Kidney epithelial cell (primary cell): ENCODE measurements around the gene FRMPD1. TPM values are rescaled to one million over a fixed set of nuclear protein-coding genes. Genes with fewer than 3 reads are reported as not detected.
A peak's percentile ranks its signal among the peaks of the same experiment; 100 is the strongest.
"Not testable (repeated sequence)": the region's sequence is repeated elsewhere in the genome, so short reads cannot be mapped to it uniquely, and the experiment has no call there.

Experiments used
- DNase-seq: peaks from one replicate; pipeline ENCODE4 v3.0.0-alpha.2; 2010; ENCODE audit warnings: low read depth
- H3K27me3 ChIP-seq: 2 replicates; pipeline ENCODE4 v1.6.0; 2011; ENCODE audit warnings: low read length; ENCODE audit not compliant: control insufficient read depth, insufficient read depth
- H3K36me3 ChIP-seq: 2 replicates; pipeline ENCODE4 v1.5.1; 2011; ENCODE audit warnings: low read length; ENCODE audit not compliant: control insufficient read depth, insufficient read depth
- H3K4me3 ChIP-seq: 2 replicates; pipeline ENCODE4 v1.5.1; 2011; ENCODE audit warnings: low read depth, mild to moderate bottlenecking, control low read depth, low read length
- CTCF ChIP-seq: IDR thresholded peaks from 2 replicates; pipeline ENCODE4 v1.5.1; 2011; ENCODE audit warnings: mild to moderate bottlenecking, moderate library complexity, low read length, control low read depth, inconsistent platforms; ENCODE audit not compliant: insufficient read depth, poor library complexity, severe bottlenecking
- total RNA-seq: library from RNA; depleted of rRNA; stranded (reverse); fragments of >200 nt; gene quantifications from 2 replicates; pipeline ENCODE4 v1.2.3, GENCODE V29; 2015

The FRMPD1 gene
- 0.04 TPM in 1 of 2 replicates, not detected in the other for total RNA-seq

- Histone ChIP-seq H3K4me3 (peak within 1 kb of the TSS; percentile 52), H3K36me3 (no peaks in the 10 kb centered on the region), H3K27me3 (peaks cover 45% of the 10 kb centered on the region)
- DNase-seq = no peak
- no peak for TF ChIP-seq CTCF
Measured at GRCh38 chr9:37650873-37651768, at the start of gene FRMPD1. FRMPD1 (plus strand) TSS chr9:37650954; CDS start chr9:37692642, 41,688 bp downstream.

- not testable (repeated sequence) for DNase-seq, H3K4me3 ChIP-seq, H3K36me3 ChIP-seq, H3K27me3 ChIP-seq
Measured at GRCh38 chr9:37602061-37602460, 48.7 kb upstream of the FRMPD1 start.

- TF ChIP-seq CTCF = no peak
- Histone ChIP-seq H3K27me3 (peaks cover 6% of the 10 kb centered on the region), H3K36me3 (no peaks in the 10 kb centered on the region), H3K4me3 (no peak overlapping the region)
- no peak for DNase-seq
Measured at GRCh38 chr9:37602817-37603216, 47.9 kb upstream of the FRMPD1 start.

- Histone ChIP-seq H3K27me3 (peaks cover 6% of the 10 kb centered on the region), H3K36me3 (no peaks in the 10 kb centered on the region), H3K4me3 (no peak overlapping the region)
- no peak for DNase-seq
- no peak for TF ChIP-seq CTCF
Measured at GRCh38 chr9:37604296-37604695, 46.5 kb upstream of the FRMPD1 start.

GRCh38 chr9:37608250-37608649 lies 42.5 kb upstream of the FRMPD1 start:
- Histone ChIP-seq H3K4me3 (no peak overlapping the region), H3K36me3 (no peaks in the 10 kb centered on the region), H3K27me3 (peaks cover 6% of the 10 kb centered on the region)
- no peak for TF ChIP-seq CTCF
- DNase-seq = no peak

- Histone ChIP-seq H3K36me3 (no peaks in the 10 kb centered on the region), H3K27me3 (peaks cover 6% of the 10 kb centered on the region), H3K4me3 (no peak overlapping the region)
- TF ChIP-seq CTCF = no peak
- DNase-seq = no peak
Measured at GRCh38 chr9:37609735-37610397, 40.9 kb upstream of the FRMPD1 start.
